MM.1S (cell line): ENCODE measurements around the gene USP50.
"Not testable (repeated sequence)": the region's sequence is repeated elsewhere in the genome, so short reads cannot be mapped to it uniquely, and the experiment has no call there.

Experiments
- EZH2 ChIP-seq: fragments of 300-600 bp; sonication (generic); optimal IDR thresholded peaks from 2 replicates; pipeline ENCODE3; 2017; ENCODE audit warnings: low read depth, mild to moderate bottlenecking, antibody characterized with exemption, low read length, mixed read lengths
- TF ChIP-seq, protein P1 (sequence below): fragments of 300-600 bp; sonication (generic); IDR thresholded peaks from 2 replicates; pipeline ENCODE4 v1.5.1; 2016; ENCODE audit warnings: antibody characterized with exemption, low read length, mixed read lengths

- TF ChIP-seq EZH2 = not testable (repeated sequence)
- TF ChIP-seq, protein P1, sequence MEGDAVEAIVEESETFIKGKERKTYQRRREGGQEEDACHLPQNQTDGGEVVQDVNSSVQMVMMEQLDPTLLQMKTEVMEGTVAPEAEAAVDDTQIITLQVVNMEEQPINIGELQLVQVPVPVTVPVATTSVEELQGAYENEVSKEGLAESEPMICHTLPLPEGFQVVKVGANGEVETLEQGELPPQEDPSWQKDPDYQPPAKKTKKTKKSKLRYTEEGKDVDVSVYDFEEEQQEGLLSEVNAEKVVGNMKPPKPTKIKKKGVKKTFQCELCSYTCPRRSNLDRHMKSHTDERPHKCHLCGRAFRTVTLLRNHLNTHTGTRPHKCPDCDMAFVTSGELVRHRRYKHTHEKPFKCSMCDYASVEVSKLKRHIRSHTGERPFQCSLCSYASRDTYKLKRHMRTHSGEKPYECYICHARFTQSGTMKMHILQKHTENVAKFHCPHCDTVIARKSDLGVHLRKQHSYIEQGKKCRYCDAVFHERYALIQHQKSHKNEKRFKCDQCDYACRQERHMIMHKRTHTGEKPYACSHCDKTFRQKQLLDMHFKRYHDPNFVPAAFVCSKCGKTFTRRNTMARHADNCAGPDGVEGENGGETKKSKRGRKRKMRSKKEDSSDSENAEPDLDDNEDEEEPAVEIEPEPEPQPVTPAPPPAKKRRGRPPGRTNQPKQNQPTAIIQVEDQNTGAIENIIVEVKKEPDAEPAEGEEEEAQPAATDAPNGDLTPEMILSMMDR = not testable (repeated sequence)
These were observed 51.9 kb downstream of the USP50 start for GRCh38 chr15:50494547-50494946.
